ENCODE data around the gene EIF2AK3.

GRCh38 chr2:88580088-88580487 lies 47.2 kb downstream of the EIF2AK3 start:
- no peak for TF ChIP-seq CTCF (IDR thresholded peaks at IDR 0.05)
- TF ChIP-seq POLR2A (IDR thresholded peaks at IDR 0.05), result no peak
- TF ChIP-seq EP300 (IDR thresholded peaks at IDR 0.05), result no peak

All from upper lobe of left lung (tissue), 4 donors.